SK-N-SH treated with all-trans-retinoic acid at 6 μM for 48 hours (cell line): ENCODE measurements around the gene NFYA.

ENCODE experiments used
- ARNTL ChIP-seq: fragments of 450-650 bp; formaldehyde crosslinking; IDR thresholded peaks from 2 replicates; pipeline ENCODE4 v1.5.0; 2020; ENCODE audit warnings: low read depth, mild to moderate bottlenecking, moderate library complexity, borderline replicate concordance
- CSDC2 ChIP-seq: fragments of 250-450 bp; sonication (Bioruptor Pico); IDR thresholded peaks from 2 replicates; pipeline ENCODE4 v1.5.0; 2020; ENCODE audit warnings: mild to moderate bottlenecking, moderate library complexity
- CSRNP3 ChIP-seq: fragments of 250-450 bp; sonication (Bioruptor Pico); IDR thresholded peaks from 2 replicates; pipeline ENCODE4 v1.5.1; 2021; ENCODE audit warnings: mild to moderate bottlenecking, moderate library complexity
- GLIS3 ChIP-seq: fragments of 250-450 bp; sonication (Bioruptor Pico); IDR thresholded peaks from 2 replicates; pipeline ENCODE4 v1.5.0; 2020; ENCODE audit warnings: mild to moderate bottlenecking, moderate library complexity
- OSR1 ChIP-seq: fragments of 250-450 bp; sonication (Bioruptor Pico); IDR thresholded peaks from 2 replicates; pipeline ENCODE4 v1.8.0; 2022; ENCODE audit warnings: moderate library complexity, mild to moderate bottlenecking, inconsistent platforms
- RARB ChIP-seq: fragments of 250-450 bp; sonication (Bioruptor Pico); IDR thresholded peaks from 2 replicates; pipeline ENCODE4 v1.8.0; 2021; ENCODE audit warnings: mild to moderate bottlenecking, moderate library complexity
- ZFP30 ChIP-seq: fragments of 450-650 bp; formaldehyde crosslinking; IDR thresholded peaks from 2 replicates; pipeline ENCODE4 v1.5.0; 2022; ENCODE audit warnings: mild to moderate bottlenecking, moderate library complexity
- ZNF565 ChIP-seq: fragments of 450-650 bp; formaldehyde crosslinking; conservative IDR thresholded peaks from 2 replicates; pipeline ENCODE4 v1.5.0; 2020; ENCODE audit warnings: low read depth, mild to moderate bottlenecking, moderate library complexity
- TF ChIP-seq, protein P1 (sequence below): fragments of 250-450 bp; sonication (Bioruptor Pico); IDR thresholded peaks from 2 replicates; pipeline ENCODE4 v1.5.1; 2020; ENCODE audit warnings: low read depth, mild to moderate bottlenecking, moderate library complexity

DNA sequence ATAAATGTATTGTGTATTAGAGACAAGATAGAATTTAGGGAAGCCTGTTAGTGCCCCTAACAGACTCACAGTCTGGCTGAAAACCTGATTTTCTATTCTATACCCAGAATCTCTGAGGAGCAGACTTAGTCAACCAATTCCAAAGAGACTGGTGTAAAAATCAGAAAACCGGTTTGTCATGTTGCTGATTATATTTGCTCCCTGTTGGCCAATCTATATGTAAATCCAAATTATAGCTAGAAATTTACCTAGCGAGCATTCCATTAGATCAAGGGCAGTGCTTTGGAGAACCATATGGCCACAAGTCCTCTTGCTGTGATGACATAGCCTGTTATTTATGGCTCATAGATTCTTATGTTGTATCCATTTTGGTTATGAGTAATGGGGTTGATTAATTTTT lies 4.8 kb downstream of the NFYA start:
- TF ChIP-seq ARNTL (CRISPR knock-in tag) (no peak), CSRNP3 (CRISPR knock-in tag) (no peak), CSDC2 (CRISPR knock-in tag) (no peak), RARB (CRISPR knock-in tag) (no peak), GLIS3 (CRISPR knock-in tag) (no peak), ZNF565 (no peak), ZFP30 (CRISPR knock-in tag) (no peak), OSR1 (no peak)
- TF ChIP-seq, protein P1, sequence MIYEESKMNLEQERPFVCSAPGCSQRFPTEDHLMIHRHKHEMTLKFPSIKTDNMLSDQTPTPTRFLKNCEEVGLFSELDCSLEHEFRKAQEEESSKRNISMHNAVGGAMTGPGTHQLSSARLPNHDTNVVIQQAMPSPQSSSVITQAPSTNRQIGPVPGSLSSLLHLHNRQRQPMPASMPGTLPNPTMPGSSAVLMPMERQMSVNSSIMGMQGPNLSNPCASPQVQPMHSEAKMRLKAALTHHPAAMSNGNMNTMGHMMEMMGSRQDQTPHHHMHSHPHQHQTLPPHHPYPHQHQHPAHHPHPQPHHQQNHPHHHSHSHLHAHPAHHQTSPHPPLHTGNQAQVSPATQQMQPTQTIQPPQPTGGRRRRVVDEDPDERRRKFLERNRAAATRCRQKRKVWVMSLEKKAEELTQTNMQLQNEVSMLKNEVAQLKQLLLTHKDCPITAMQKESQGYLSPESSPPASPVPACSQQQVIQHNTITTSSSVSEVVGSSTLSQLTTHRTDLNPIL (CRISPR knock-in tag), result no peak
